Measurements from ENCODE around the gene MPO. TPM values are rescaled to one million over a fixed set of nuclear protein-coding genes. Genes with fewer than 3 reads are reported as not detected.

MPO gene
- polyA plus RNA-seq, 1 experiment: not detected

GRCh38 chr17:58313815-58314705 is 33.3 kb upstream of the MPO start:
- no peak for DNase-seq (ENCODE audit: low read depth, low spot score)
- Histone ChIP-seq H3K4me3 (ENCODE audit: low read depth, low read length) (no peak overlapping the region), H3K9me3 (ENCODE audit: control insufficient read depth, insufficient read depth, low read length) (no peaks in the 10 kb centered on the region), H3K27me3 (ENCODE audit: control insufficient read depth, insufficient read depth, low read length) (no peaks in the 10 kb centered on the region), H3K27ac (ENCODE audit: low read depth, low read length) (no peak overlapping the region)
- ChIA-PET POLR2A (interaction anchor here (1.1 kb wide), 1 partner anchor 38 kb away, joined by 5 read pairs; the partner anchor contains the start of gene SUPT4H1), CTCF (interaction anchor here (2.6 to 6.5 kb wide), 3 partner anchors 10 to 134 kb away, joined by 11 to 107 read pairs (median 68); partner anchors contain the start of gene RNF43)
- TF ChIP-seq CTCF (IDR thresholded peaks at IDR 0.05; ENCODE audit: low read depth, low read length): no peak

DNA sequence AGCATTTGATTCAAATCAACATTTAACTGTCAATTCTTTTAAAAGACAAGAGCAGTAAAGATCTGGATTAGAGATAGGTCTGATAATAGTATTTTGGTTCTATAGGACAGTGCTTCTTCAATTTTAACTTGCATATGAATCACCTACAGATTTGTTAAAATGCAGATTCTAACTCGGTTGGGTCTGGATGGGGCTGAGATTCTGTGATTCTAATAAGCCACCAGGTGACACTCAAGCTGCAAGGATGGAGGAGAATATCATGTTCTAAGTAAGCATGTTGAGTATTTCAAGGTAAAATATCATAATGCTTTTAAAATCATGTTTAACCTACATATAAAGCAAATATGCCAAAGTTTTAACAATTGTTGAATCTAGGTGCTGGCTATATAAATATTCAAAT is 32.1 kb upstream of the MPO start:
- H3K27me3 ChIP-seq (ENCODE audit: control insufficient read depth, insufficient read depth, low read length): no peaks in the 10 kb centered on the region
- ChIA-PET POLR2A (no interaction called here), CTCF (interaction anchor here (0.7 to 1.2 kb wide), 2 partner anchors 13 to 193 kb away, joined by 3 read pairs; no protein-coding TSS in a partner anchor)
- no peak overlapping the region for H3K27ac ChIP-seq (ENCODE audit: low read depth, low read length)
- TF ChIP-seq CTCF (IDR thresholded peaks at IDR 0.05; ENCODE audit: low read depth, low read length): no peak
- no peaks in the 10 kb centered on the region; the same call in 1 of the 2 replicates for H3K9me3 ChIP-seq (ENCODE audit: control insufficient read depth, insufficient read depth, low read length)
- no peak for DNase-seq (ENCODE audit: low read depth, low spot score)
- H3K4me3 ChIP-seq (ENCODE audit: low read depth, low read length): no peak overlapping the region

- DNase-seq (ENCODE audit: low read depth, low spot score): no peak
- no peak overlapping the region for H3K27ac ChIP-seq (ENCODE audit: low read depth, low read length)
- no peak for TF ChIP-seq CTCF (IDR thresholded peaks at IDR 0.05; ENCODE audit: low read depth, low read length)
- ChIA-PET POLR2A (no interaction called here), CTCF (interaction anchor here (0.7 to 1.2 kb wide), 2 partner anchors 13 to 193 kb away, joined by 3 read pairs; no protein-coding TSS in a partner anchor)
- H3K4me3 ChIP-seq (ENCODE audit: low read depth, low read length): no peak overlapping the region
- H3K27me3 ChIP-seq (ENCODE audit: control insufficient read depth, insufficient read depth, low read length): no peaks in the 10 kb centered on the region
- H3K9me3 ChIP-seq (ENCODE audit: control insufficient read depth, insufficient read depth, low read length): no peaks in the 10 kb centered on the region; the same call in 1 of the 2 replicates
These were observed 31.4 kb upstream of the MPO start for GRCh38 chr17:58312021-58312630.

- H3K27me3 ChIP-seq (ENCODE audit: control insufficient read depth, insufficient read depth, low read length): no peaks in the 10 kb centered on the region
- CTCF ChIA-PET: no interaction called here
These were observed 30.7 kb upstream of the MPO start for GRCh38 chr17:58311429-58311894.

More at GRCh38 chr17:58311429-58311894, 30.7 kb upstream of the MPO start:
- TF ChIP-seq CTCF (IDR thresholded peaks at IDR 0.05; ENCODE audit: low read depth, low read length): no peak
- Histone ChIP-seq H3K4me3 (ENCODE audit: low read depth, low read length) (no peak overlapping the region), H3K27ac (ENCODE audit: low read depth, low read length) (no peak overlapping the region), H3K9me3 (ENCODE audit: control insufficient read depth, insufficient read depth, low read length) (no peaks in the 10 kb centered on the region; the same call in 1 of the 2 replicates)
- no peak for DNase-seq (ENCODE audit: low read depth, low spot score)
- POLR2A ChIA-PET: no interaction called here
